ENCODE results near the gene INO80B. TPM values are rescaled to one million over a fixed set of nuclear protein-coding genes. Genes with fewer than 3 reads are reported as not detected.

Gene INO80B
- total and polyA plus RNA-seq, 2 donors (not counting 1 experiment from before 2014, with no cell fraction given) = 6.9 to 13.0 TPM

DNA sequence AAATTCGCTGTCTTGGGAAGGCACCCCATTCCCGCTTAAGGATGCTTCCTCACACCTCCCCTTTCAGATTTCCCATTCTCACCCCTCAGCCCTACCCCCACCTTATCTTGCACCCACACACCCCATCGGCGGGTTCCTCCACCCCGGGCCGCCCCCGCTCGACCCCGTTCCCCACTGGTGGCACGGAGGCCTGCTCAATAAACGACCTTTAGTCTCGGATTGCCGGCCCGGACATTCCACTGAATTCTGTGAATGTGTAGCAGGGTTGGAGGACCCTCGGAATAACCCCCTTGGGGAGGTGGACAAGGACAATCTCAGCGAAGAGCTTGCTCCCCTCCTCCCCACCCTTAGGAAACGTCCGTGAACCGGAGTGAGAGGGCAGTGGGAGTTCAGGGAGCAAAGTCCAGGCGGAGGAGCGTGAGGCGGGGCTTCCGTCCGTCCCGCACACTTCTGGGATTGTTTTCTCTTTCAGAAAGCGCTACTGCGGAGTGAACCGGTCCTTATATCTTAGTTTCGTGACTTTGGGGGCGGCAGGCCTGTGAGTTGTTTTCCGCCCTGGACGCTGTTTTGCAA, 47.3 kb downstream of the INO80B start:
- Histone ChIP-seq H2AFZ (ENCODE audit: low read length) (peak overlapping the region; percentile 66), H4K20me1 (ENCODE audit: control insufficient read depth, extremely low read depth, insufficient read depth, low read length) (no peaks in the 10 kb centered on the region), H3K79me2 (ENCODE audit: control insufficient read depth, insufficient read depth, low read length) (peaks cover 15% of the 10 kb centered on the region), H3K4me3 (replicated peaks in 1 of 4; ENCODE audit: control extremely low read depth in 1 of 4, insufficient read depth in 1 of 4, low read depth in 3 of 4, low read length in 4 of 4) (peak overlapping the region; percentile 9 to 69 (median 48)), H3K9me3 (ENCODE audit: control insufficient read depth, insufficient read depth, low read depth, low read length) (no peaks in the 10 kb centered on the region), H3K9ac (ENCODE audit: insufficient read depth, low read length) (peak overlapping the region; percentile 48), H3K4me1 (ENCODE audit: control insufficient read depth, extremely low read depth, insufficient read depth, low read length) (peaks cover 17% of the 10 kb centered on the region), H3K4me2 (ENCODE audit: extremely low read depth, insufficient read depth, low read length) (peak overlapping the region; percentile 90), H3K27me3 (ENCODE audit: control insufficient read depth, insufficient read depth, low read length) (no peaks in the 10 kb centered on the region), H3K36me3 (ENCODE audit: control insufficient read depth, insufficient read depth, low read length) (peaks cover 4% of the 10 kb centered on the region), H3K27ac (ENCODE audit: insufficient read depth, low read length) (peak overlapping the region; percentile 75)
- peak; percentile 39 for TF ChIP-seq EZH2 (IDR thresholded peaks at IDR 0.05; ENCODE audit: low read length, missing control alignments)
- TF ChIP-seq, protein P1, sequence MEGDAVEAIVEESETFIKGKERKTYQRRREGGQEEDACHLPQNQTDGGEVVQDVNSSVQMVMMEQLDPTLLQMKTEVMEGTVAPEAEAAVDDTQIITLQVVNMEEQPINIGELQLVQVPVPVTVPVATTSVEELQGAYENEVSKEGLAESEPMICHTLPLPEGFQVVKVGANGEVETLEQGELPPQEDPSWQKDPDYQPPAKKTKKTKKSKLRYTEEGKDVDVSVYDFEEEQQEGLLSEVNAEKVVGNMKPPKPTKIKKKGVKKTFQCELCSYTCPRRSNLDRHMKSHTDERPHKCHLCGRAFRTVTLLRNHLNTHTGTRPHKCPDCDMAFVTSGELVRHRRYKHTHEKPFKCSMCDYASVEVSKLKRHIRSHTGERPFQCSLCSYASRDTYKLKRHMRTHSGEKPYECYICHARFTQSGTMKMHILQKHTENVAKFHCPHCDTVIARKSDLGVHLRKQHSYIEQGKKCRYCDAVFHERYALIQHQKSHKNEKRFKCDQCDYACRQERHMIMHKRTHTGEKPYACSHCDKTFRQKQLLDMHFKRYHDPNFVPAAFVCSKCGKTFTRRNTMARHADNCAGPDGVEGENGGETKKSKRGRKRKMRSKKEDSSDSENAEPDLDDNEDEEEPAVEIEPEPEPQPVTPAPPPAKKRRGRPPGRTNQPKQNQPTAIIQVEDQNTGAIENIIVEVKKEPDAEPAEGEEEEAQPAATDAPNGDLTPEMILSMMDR (conservative IDR thresholded peaks at IDR 0.05 in 1 of 2, IDR thresholded peaks at IDR 0.05 in 1 of 2; ENCODE audit: low read depth in 1 of 2, low read length in 2 of 2) = no peak
- DNase-seq (ENCODE audit: low read depth in 2 of 2) = no peak

DNA sequence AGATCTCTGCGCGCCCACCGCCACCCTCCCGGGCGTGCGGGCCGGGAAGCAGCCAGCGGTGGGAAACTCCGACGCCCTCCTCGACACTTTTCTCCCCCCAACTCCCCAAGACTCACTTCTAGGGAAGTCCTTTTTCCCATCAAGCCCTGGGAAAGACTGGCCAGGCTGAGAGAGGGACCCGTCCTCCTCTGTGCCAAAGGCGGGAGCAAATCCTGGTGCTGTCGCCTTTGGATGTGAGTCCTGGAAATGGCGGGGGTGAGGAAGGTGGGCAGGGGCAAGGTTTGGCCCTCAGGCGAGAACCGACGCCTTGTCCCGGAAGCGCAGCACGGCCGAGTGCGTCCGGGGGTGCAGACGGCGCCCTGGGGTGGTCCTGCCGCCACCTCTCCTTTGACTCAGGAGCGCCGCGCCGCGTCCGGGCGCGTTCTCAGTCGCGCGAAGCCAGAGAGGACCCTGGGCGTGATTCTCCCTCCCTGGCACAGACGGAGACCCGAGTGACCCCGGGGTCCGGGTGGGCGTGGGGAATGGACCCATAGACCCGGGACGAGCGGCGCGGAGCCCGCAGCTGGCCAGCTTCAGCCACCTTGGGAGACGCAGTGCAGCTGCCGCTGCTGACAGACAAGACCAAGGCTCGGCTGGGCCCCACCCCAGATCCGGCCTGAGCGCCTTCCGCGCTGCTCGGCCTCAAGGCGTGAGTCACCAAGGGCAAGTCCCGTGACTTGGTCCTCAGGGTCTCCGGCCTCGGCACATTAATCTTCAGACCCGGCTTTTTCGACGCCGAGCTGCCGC, 48.0 kb downstream of the INO80B start:
- TF ChIP-seq, protein P1 (conservative IDR thresholded peaks at IDR 0.05 in 1 of 2, IDR thresholded peaks at IDR 0.05 in 1 of 2; ENCODE audit: low read depth in 1 of 2, low read length in 2 of 2) = peak; percentile 34 to 39
- TF ChIP-seq EZH2 (IDR thresholded peaks at IDR 0.05; ENCODE audit: low read length, missing control alignments) = no peak
- H3K9ac ChIP-seq (ENCODE audit: insufficient read depth, low read length) = peak overlapping the region; percentile 48
- H4K20me1 ChIP-seq (ENCODE audit: control insufficient read depth, extremely low read depth, insufficient read depth, low read length) = no peaks in the 10 kb centered on the region
- peak overlapping the region; percentile 75 for H3K27ac ChIP-seq (ENCODE audit: insufficient read depth, low read length)
- peaks cover 15% of the 10 kb centered on the region for H3K79me2 ChIP-seq (ENCODE audit: control insufficient read depth, insufficient read depth, low read length)
- H3K9me3 ChIP-seq (ENCODE audit: control insufficient read depth, insufficient read depth, low read depth, low read length) = no peaks in the 10 kb centered on the region
- H3K27me3 ChIP-seq (ENCODE audit: control insufficient read depth, insufficient read depth, low read length) = no peaks in the 10 kb centered on the region
- DNase-seq (ENCODE audit: low read depth in 2 of 2) = peak; percentile 81 to 90
- H3K4me3 ChIP-seq (replicated peaks in 1 of 4; ENCODE audit: control extremely low read depth in 1 of 4, insufficient read depth in 1 of 4, low read depth in 3 of 4, low read length in 4 of 4) = peak overlapping the region; percentile 9 to 69 (median 48)
- peaks cover 4% of the 10 kb centered on the region for H3K36me3 ChIP-seq (ENCODE audit: control insufficient read depth, insufficient read depth, low read length)
- peak overlapping the region; percentile 90 for H3K4me2 ChIP-seq (ENCODE audit: extremely low read depth, insufficient read depth, low read length)
- H2AFZ ChIP-seq (ENCODE audit: low read length) = peak overlapping the region; percentile 66
- H3K4me1 ChIP-seq (ENCODE audit: control insufficient read depth, extremely low read depth, insufficient read depth, low read length) = peaks cover 17% of the 10 kb centered on the region

All from fibroblast of lung (primary cell).